HL-60 (cell line): Measurements from ENCODE around the gene MSTN.

Source experiments
- DNase-seq, 2 experiments: peaks; one replicate each; pipeline ENCODE4 v3.0.0-alpha.2; 2010 to 2020; ENCODE audit warnings: low read depth in 1 of 2, low spot score in 1 of 2
- H3K27ac ChIP-seq: fragments of 250-450 bp; sonication (Bioruptor Pico); replicated peaks from 2 replicates; pipeline ENCODE4 v1.5.1; 2020; ENCODE audit warnings: mild to moderate bottlenecking, moderate library complexity
- H3K27me3 ChIP-seq: fragments of 250-450 bp; sonication (Bioruptor Pico); 2 replicates; pipeline ENCODE4 v1.5.1; 2021; ENCODE audit warnings: mild to moderate bottlenecking, moderate library complexity; ENCODE audit not compliant: insufficient read depth, poor library complexity, severe bottlenecking
- H3K4me3 ChIP-seq: replicated peaks from 2 replicates; pipeline ENCODE4 v1.5.1; 2011; ENCODE audit warnings: mild to moderate bottlenecking, control low read depth, low read length; ENCODE audit not compliant: insufficient read depth
- CTCF ChIP-seq: IDR thresholded peaks from one replicate; pipeline ENCODE4 v1.5.1; 2011; ENCODE audit warnings: low read length, control low read depth, inconsistent platforms; ENCODE audit not compliant: insufficient read depth
- GABPA ChIP-seq: IDR thresholded peaks from 2 replicates; pipeline ENCODE4 v1.6.1; 2012; ENCODE audit warnings: low read depth
- POLR2AphosphoS5 ChIP-seq: IDR thresholded peaks from 2 replicates; pipeline ENCODE4 v1.6.1; 2012; ENCODE audit warnings: low read depth
- REST ChIP-seq: IDR thresholded peaks from 2 replicates; pipeline ENCODE4 v1.6.1; 2012; ENCODE audit warnings: low read depth; ENCODE audit not compliant: insufficient replicate concordance
- SPI1 ChIP-seq: IDR thresholded peaks from 2 replicates; pipeline ENCODE4 v1.6.1; 2012; ENCODE audit warnings: low read depth, mild to moderate bottlenecking, borderline replicate concordance

MSTN gene

GRCh38 chr2:190053426-190053825, 9.1 kb downstream of the MSTN start:
- no peak for DNase-seq
- Histone ChIP-seq H3K27ac (no peak overlapping the region), H3K4me3 (no peak overlapping the region), H3K27me3 (no peaks in the 10 kb centered on the region)
- TF ChIP-seq GABPA, result no peak
- TF ChIP-seq REST, result no peak
- no peak for TF ChIP-seq SPI1
- TF ChIP-seq CTCF, result no peak
- no peak for TF ChIP-seq POLR2AphosphoS5

- DNase-seq, result no peak
- Histone ChIP-seq H3K4me3 (no peak overlapping the region), H3K27me3 (no peaks in the 10 kb centered on the region), H3K27ac (no peak overlapping the region)
- TF ChIP-seq CTCF (no peak), GABPA (no peak), REST (no peak), POLR2AphosphoS5 (no peak), SPI1 (no peak)
Measured at GRCh38 chr2:190052307-190052706, 10.2 kb downstream of the MSTN start.

GRCh38 chr2:190051223-190051622, 11.3 kb downstream of the MSTN start:
- H3K27me3 ChIP-seq, result no peaks in the 10 kb centered on the region
- no peak for TF ChIP-seq CTCF
- TF ChIP-seq GABPA, result no peak
- TF ChIP-seq REST, result no peak
- TF ChIP-seq POLR2AphosphoS5, result no peak
- no peak for TF ChIP-seq SPI1
- no peak for DNase-seq
- no peak overlapping the region for H3K27ac ChIP-seq
- H3K4me3 ChIP-seq, result no peak overlapping the region
